PC-3 (cell line): ENCODE measurements around the gene RPSA. TPM values are rescaled to one million over a fixed set of nuclear protein-coding genes. Genes with fewer than 3 reads are reported as not detected.
A peak's percentile ranks its signal among the peaks of the same experiment; 100 is the strongest.
"Not testable (repeated sequence)": the region's sequence is repeated elsewhere in the genome, so short reads cannot be mapped to it uniquely, and the experiment has no call there.

Experiments
- ATAC-seq: fragments of 200-7000 bp; cut with Tn5 transposase; 2 replicates; pipeline ENCODE4 v1.9.1; 2020; ENCODE audit warnings: mild to moderate bottlenecking, moderate library complexity
- BruUV-seq: library from RNA; stranded (reverse); fragments of 400-500 nt; replicated peaks from 2 replicates; lab custom pipeline; 2021; lab: Mats Ljungman, UMichigan
- CTCF ChIA-PET: fragments of 300-600 bp; sonication (Branson Sonifier 250); formaldehyde crosslinking; loops from one replicate; lab custom pipeline; 2022; ENCODE audit warnings: antibody characterized with exemption; lab: Charles Lee
- POLR2A ChIA-PET: fragments of 300-600 bp; sonication (Branson Sonifier 250); formaldehyde crosslinking; loops from one replicate; lab custom pipeline; 2022; ENCODE audit warnings: antibody characterized with exemption; ENCODE audit not compliant: unreplicated experiment; lab: Charles Lee
- DNase-seq: peaks from one replicate; pipeline ENCODE4 v3.0.0-alpha.2; 2015
- H2AFZ ChIP-seq: fragments of 300-600 bp; sonication (generic); 2 replicates; pipeline ENCODE4 v1.6.0; 2016; ENCODE audit warnings: antibody characterized with exemption, low read length
- H3F3A ChIP-seq: fragments of 300-600 bp; sonication (generic); one replicate; pipeline ENCODE4 v1.6.0; 2017; ENCODE audit warnings: antibody characterized with exemption, low read length, control low read depth, mild to moderate bottlenecking; ENCODE audit not compliant: unreplicated experiment
- H3K27ac ChIP-seq: fragments of 300-600 bp; sonication (generic); 2 replicates; pipeline ENCODE4 v1.5.1; 2016; ENCODE audit warnings: mild to moderate bottlenecking, low read length
- H3K27me3 ChIP-seq: fragments of 300-600 bp; sonication (generic); 2 replicates; pipeline ENCODE4 v1.6.1; 2016; ENCODE audit warnings: low read length, mixed read lengths
- H3K36me3 ChIP-seq: fragments of 300-600 bp; sonication (generic); 2 replicates; pipeline ENCODE4 v1.6.1; 2016; ENCODE audit warnings: low read depth, mixed run types, low read length, mixed read lengths
- H3K4me1 ChIP-seq: fragments of 300-600 bp; sonication (generic); 2 replicates; pipeline ENCODE4 v1.5.1; 2016; ENCODE audit warnings: low read length; ENCODE audit not compliant: insufficient read depth
- H3K4me2 ChIP-seq: fragments of 300-600 bp; sonication (generic); 2 replicates; pipeline ENCODE4 v1.6.0; 2016; ENCODE audit warnings: low read length
- H3K4me3 ChIP-seq: fragments of 300-600 bp; sonication (generic); 2 replicates; pipeline ENCODE4 v1.5.1; 2016; ENCODE audit warnings: mild to moderate bottlenecking, low read length, mixed read lengths
- H3K79me2 ChIP-seq: fragments of 300-600 bp; sonication (generic); 2 replicates; pipeline ENCODE4 v1.6.1; 2017; ENCODE audit warnings: low read length, mixed read lengths
- H3K9ac ChIP-seq: fragments of 300-600 bp; sonication (generic); 2 replicates; pipeline ENCODE4 v1.6.0; 2016; ENCODE audit warnings: mild to moderate bottlenecking, low read length
- H3K9me2 ChIP-seq: fragments of 300-600 bp; sonication (generic); replicated peaks from 2 replicates; pipeline ENCODE4 v1.6.1; 2016; ENCODE audit warnings: mixed run types, low read length, mixed read lengths
- H3K9me3 ChIP-seq: fragments of 300-600 bp; sonication (generic); 2 replicates; pipeline ENCODE4 v1.6.1; 2016; ENCODE audit warnings: low read length, mixed read lengths
- H4K20me1 ChIP-seq: fragments of 300-600 bp; sonication (generic); 2 replicates; pipeline ENCODE4 v1.6.1; 2016; ENCODE audit warnings: low read length, mixed read lengths
- EZH2 ChIP-seq: fragments of 300-600 bp; sonication (generic); IDR thresholded peaks from one replicate; pipeline ENCODE4 v1.6.1; 2017; ENCODE audit warnings: antibody characterized with exemption, mild to moderate bottlenecking, low read length; ENCODE audit not compliant: unreplicated experiment
- EZH2phosphoT487 ChIP-seq: fragments of 300-600 bp; sonication (generic); IDR thresholded peaks from 2 replicates; pipeline ENCODE4 v1.6.1; 2018; ENCODE audit warnings: mild to moderate bottlenecking, antibody characterized with exemption, low read length, borderline replicate concordance
- intact Hi-C: fragments of 100-400 bp; cut with micrococcal nuclease; formaldehyde crosslinking; loops from 2 replicates; pipeline ENCODE4 v1.9.0; 2023
- total RNA-seq: library from RNA; depleted of rRNA; stranded (reverse); fragments of >200 nt; gene quantifications from 2 replicates; pipeline ENCODE4 v1.2.3, GENCODE V29; 2014
- TF ChIP-seq, protein P1 (sequence below): fragments of 300-600 bp; sonication (generic); conservative IDR thresholded peaks from 2 replicates; pipeline ENCODE4 v1.5.1; 2017; ENCODE audit warnings: antibody characterized with exemption, low read depth, mild to moderate bottlenecking, low read length

Gene RPSA
- total RNA-seq, 1 experiment from 2014 or later: 2,722 TPM

DNA sequence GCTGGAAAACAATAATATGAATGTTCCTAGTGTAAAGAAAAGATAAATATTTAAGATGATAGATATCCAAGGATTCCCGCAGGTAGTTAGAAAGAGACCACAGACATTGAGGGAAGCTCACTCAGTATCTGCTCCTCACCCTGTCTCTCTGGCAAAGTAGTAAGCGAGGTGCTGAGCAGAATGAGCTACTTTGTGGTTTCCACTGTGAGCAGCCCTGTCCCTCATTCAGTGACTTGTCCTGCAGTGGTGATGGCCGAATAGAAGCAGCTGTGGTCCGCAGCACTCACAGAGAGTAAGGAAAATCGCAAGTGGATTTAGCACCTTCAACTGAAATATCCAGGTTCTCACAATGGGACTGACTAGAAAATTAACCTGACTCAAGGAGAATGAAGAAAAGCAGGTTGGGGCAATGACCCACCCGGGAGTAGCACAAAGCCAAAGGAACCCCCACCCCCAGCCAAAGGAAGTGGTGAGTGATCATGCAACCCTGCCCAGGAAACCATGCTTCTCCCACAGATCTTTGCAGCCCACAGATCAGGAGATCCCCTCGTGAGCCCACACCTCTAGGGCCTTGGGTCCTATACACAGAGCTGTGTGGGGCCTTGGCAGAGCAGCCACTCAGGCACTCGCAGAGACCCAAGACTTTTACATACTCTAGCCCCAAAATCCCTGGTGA is 45.1 kb upstream of the RPSA start:
- H3K9ac ChIP-seq: no peak overlapping the region
- no peaks in the 10 kb centered on the region for H4K20me1 ChIP-seq
- H3K4me2 ChIP-seq: no peak overlapping the region
- H3K27me3 ChIP-seq: peaks cover 5% of the 10 kb centered on the region
- no peaks in the 10 kb centered on the region for H3K9me3 ChIP-seq
- intact Hi-C loops: no loop called here
- no peaks in the 10 kb centered on the region for H3K4me1 ChIP-seq
- no peak for DNase-seq
- H3K79me2 ChIP-seq: no peaks in the 10 kb centered on the region
- no peak overlapping the region for H2AFZ ChIP-seq
- H3K36me3 ChIP-seq: no peaks in the 10 kb centered on the region
- TF ChIP-seq EZH2phosphoT487 (no peak), EZH2 (no peak)
- TF ChIP-seq, protein P1, sequence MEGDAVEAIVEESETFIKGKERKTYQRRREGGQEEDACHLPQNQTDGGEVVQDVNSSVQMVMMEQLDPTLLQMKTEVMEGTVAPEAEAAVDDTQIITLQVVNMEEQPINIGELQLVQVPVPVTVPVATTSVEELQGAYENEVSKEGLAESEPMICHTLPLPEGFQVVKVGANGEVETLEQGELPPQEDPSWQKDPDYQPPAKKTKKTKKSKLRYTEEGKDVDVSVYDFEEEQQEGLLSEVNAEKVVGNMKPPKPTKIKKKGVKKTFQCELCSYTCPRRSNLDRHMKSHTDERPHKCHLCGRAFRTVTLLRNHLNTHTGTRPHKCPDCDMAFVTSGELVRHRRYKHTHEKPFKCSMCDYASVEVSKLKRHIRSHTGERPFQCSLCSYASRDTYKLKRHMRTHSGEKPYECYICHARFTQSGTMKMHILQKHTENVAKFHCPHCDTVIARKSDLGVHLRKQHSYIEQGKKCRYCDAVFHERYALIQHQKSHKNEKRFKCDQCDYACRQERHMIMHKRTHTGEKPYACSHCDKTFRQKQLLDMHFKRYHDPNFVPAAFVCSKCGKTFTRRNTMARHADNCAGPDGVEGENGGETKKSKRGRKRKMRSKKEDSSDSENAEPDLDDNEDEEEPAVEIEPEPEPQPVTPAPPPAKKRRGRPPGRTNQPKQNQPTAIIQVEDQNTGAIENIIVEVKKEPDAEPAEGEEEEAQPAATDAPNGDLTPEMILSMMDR: no peak
- H3F3A ChIP-seq: no peaks in the 10 kb centered on the region
- H3K27ac ChIP-seq: no peak overlapping the region
- BruUV-seq: no TSS peak
- ATAC-seq: no peak
- ChIA-PET CTCF (no interaction called here), POLR2A (no interaction called here)
- no peaks in the 10 kb centered on the region for H3K9me2 ChIP-seq
- no peak overlapping the region for H3K4me3 ChIP-seq

DNA sequence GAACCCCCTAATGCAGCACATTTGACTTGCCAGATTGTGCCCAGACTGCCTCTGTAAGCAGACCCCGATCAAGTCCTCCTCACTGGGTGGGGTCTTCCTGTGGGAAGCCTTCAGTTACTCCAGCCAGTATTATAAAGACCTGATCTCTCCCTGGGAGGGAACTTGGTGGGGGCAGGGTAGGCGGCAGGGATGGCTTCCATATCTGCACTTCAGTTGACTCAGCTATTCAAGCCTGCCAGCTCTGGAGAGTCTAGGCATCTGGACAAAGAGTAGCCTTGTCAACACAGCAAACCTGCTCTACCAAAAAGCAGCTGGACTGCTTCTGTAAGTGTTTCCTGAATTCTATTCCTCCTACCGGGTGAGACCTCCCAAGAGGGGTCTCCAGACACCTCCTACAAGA is 44.3 kb upstream of the RPSA start:
- Histone ChIP-seq H3K4me3 (no peak overlapping the region), H3K4me1 (no peaks in the 10 kb centered on the region), H4K20me1 (no peaks in the 10 kb centered on the region), H3K9me3 (no peaks in the 10 kb centered on the region), H3K36me3 (no peaks in the 10 kb centered on the region), H3K9ac (no peak overlapping the region), H3K9me2 (no peaks in the 10 kb centered on the region), H3K4me2 (no peak overlapping the region), H3F3A (no peaks in the 10 kb centered on the region), H3K27me3 (peaks cover 5% of the 10 kb centered on the region), H3K79me2 (no peaks in the 10 kb centered on the region), H2AFZ (no peak overlapping the region), H3K27ac (no peak overlapping the region)
- intact Hi-C loops: no loop called here
- BruUV-seq: no TSS peak
- TF ChIP-seq EZH2phosphoT487 (no peak), EZH2 (no peak)
- TF ChIP-seq, protein P1: no peak
- peak; percentile 22; the same call in 1 of the 2 replicates for ATAC-seq
- ChIA-PET CTCF (no interaction called here), POLR2A (no interaction called here)
- no peak for DNase-seq

DNA sequence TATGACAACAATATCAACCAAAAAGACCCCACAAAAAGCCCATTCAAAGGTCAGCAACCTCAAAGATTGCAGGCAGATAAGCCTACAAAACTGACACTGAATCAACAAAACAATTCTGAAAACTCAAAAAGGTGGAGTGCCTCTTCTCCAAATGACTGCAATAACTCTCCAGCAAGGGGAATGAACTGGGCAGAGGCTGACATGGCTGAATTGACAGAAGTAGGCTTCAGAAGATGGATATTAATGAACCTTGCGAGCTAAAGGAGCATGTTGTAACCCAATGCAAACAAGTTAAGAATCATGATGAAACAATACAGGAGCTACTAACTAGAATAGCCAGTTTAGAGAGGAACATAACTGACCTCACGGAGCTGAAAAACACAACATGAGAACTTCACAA is 43.7 kb upstream of the RPSA start:
- no peak for ATAC-seq

DNA sequence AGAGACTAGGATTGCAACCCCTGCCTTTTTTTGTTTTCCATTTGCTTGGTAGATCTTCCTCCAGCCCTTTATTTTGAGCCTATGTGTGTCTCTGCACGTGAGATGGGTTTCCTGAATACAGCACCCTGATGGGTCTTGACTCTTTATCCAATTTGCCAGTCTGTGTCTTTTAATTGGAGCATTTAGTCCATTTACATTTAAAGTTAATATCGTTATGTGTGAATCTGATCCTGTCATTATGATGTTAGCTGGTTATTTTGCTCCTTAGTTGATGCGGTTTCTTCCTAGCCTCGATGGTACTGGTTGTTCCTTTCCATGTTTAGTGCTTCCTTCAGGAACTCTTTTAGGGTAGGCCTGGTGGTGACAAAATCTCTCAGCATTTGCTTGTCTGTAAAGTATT is 36.1 kb upstream of the RPSA start:
- H3K27ac ChIP-seq, CTCF ChIA-PET, H3K4me2 ChIP-seq, DNase-seq, BruUV-seq, POLR2A ChIA-PET, H3K36me3 ChIP-seq, H3K9ac ChIP-seq, H3K4me3 ChIP-seq, H3K27me3 ChIP-seq, intact Hi-C loops, H3K4me1 ChIP-seq, H3K9me3 ChIP-seq, H3K9me2 ChIP-seq, H3F3A ChIP-seq, H4K20me1 ChIP-seq, H2AFZ ChIP-seq, H3K79me2 ChIP-seq, ATAC-seq: not testable (repeated sequence)

More for the DNA sequence above, 43.7 kb upstream of the RPSA start:
- Histone ChIP-seq H3K4me3 (no peak overlapping the region), H3K79me2 (no peaks in the 10 kb centered on the region), H3K9me3 (no peaks in the 10 kb centered on the region), H3K4me2 (no peak overlapping the region), H2AFZ (no peak overlapping the region), H3K36me3 (no peaks in the 10 kb centered on the region), H3K27me3 (peaks cover 5% of the 10 kb centered on the region; the same call in 1 of the 2 replicates), H3K9ac (no peak overlapping the region), H4K20me1 (no peaks in the 10 kb centered on the region), H3K27ac (no peak overlapping the region), H3K4me1 (no peaks in the 10 kb centered on the region), H3F3A (no peaks in the 10 kb centered on the region), H3K9me2 (no peaks in the 10 kb centered on the region)
- ChIA-PET CTCF (no interaction called here), POLR2A (no interaction called here)
- no peak for DNase-seq
- intact Hi-C loops: no loop called here
- no TSS peak for BruUV-seq
- TF ChIP-seq, protein P1: no peak
- TF ChIP-seq EZH2 (no peak), EZH2phosphoT487 (no peak)
